Choroid plexus epithelial cell (primary cell): ENCODE results near the gene KRTAP1-3.
"Not testable (repeated sequence)": the region's sequence is repeated elsewhere in the genome, so short reads cannot be mapped to it uniquely, and the experiment has no call there.

Experiments used
- DNase-seq: peaks from one replicate; pipeline ENCODE4 v3.0.0-alpha.2; 2010; ENCODE audit warnings: low read depth
- H3K4me3 ChIP-seq: 2 replicates; pipeline ENCODE4 v1.5.1; 2011; ENCODE audit warnings: low read depth, mild to moderate bottlenecking, control low read depth, low read length, moderate library complexity
- CTCF ChIP-seq: conservative IDR thresholded peaks from 2 replicates; pipeline ENCODE4 v1.5.1; 2011; ENCODE audit warnings: low read depth, mild to moderate bottlenecking, control low read depth, inconsistent platforms, low read length, moderate library complexity

The KRTAP1-3 gene

DNA sequence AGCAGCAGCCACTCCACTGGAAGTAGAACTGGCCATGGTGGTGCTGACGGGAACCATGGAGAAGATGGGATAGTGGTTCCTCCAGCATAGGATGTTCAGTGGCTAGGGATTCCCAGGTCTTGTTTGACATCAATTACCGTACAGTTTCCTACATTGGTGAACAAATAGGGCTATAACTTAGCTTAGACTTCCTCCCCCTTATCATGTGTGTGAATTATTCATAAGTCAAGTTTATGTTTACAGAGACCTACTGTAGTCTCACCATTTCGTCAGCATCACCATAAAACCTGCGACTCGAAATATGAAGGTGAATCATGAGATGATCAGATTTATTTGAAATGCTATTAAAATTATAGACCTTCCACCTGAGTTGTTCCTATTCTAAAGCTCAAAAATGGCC, 24.1 kb upstream of the KRTAP1-3 start:
- no peak for DNase-seq
- no peak for TF ChIP-seq CTCF
- H3K4me3 ChIP-seq = no peak overlapping the region

DNA sequence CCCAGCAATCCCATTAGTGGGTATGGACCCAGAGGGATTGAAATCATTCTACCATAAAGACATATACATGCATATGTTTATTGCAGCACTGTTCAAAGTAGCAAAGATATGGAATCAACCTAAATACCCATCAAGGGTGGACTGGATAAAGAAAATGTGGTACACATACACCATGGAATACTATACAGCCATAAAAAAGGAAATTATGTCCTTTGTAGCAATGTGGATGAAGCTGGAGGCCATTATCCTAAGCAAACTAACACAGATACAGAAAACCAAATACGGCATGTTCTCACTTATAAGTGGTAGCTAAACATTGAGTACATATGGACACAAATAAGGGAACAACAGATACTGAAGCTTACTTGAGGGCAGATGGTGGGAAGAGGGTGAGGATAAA, 22.9 kb upstream of the KRTAP1-3 start:
- TF ChIP-seq CTCF = no peak
- no peak for DNase-seq
- H3K4me3 ChIP-seq = no peak overlapping the region

DNA sequence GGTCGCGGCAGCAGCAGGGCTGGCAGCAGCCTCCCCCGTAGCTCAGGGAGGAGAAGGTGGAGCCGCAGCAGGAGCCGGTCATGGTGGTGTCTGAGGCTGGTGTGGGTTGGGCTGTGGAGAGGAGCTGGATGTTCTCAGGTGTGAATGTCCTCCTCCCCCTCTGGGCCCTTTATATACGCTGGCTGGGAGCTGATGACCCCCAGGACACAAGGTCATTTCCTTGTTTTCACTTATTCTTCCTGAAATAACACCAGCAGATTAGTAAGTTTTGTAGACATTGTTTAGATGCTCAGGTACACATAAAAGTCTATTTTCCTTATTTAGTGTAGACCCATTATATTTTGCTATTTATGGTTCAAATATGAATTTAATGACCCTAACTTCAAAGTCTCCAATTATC, 20.5 kb upstream of the KRTAP1-3 start, which contains the start of gene KRTAP2-2:
Gene KRTAP2-2 (minus strand): TSS at position 101 of the 400 bp plus-strand sequence. CDS start 19 bp downstream, at position 82.
- not testable (repeated sequence) for DNase-seq, H3K4me3 ChIP-seq

DNA sequence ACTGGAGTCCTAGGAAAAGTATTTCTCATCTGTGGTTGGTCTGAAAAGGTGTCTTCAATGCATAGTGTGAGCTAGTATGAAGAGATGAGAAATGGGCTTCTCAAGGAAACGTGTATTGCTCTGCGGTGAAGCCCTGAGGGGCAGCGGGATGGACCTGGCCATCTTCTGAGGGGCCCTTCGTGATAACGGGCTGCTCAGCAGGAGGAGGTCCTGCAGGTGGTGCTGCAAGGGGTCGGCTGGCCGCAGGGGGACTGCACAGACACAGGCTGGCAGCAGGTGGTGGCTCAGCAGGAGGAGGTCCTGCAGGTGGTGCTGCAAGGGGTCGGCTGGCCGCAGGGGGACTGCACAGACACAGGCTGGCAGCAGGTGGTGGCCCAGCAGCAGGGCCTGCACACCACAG, 19.9 kb upstream of the KRTAP1-3 start:
- not testable (repeated sequence) for DNase-seq, H3K4me3 ChIP-seq

DNA sequence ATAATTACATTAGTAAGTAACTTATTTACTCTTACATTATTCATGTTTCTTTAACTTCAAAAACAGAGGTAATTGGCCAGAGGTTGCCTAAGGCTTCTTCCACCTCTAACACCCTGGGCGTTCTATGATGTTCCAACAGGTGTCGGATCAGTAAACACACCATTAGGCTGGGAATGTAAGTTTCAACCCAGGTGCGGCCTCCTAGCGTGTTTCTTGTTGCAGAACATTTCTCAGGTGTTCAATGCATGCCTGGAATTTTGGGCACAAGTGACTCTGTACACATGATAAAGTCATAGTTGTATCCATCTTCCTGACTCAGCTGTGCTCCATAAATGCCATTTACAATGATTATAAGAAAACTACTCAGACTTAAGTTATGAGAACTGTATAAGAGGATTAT, 19.4 kb upstream of the KRTAP1-3 start:
- no peak for TF ChIP-seq CTCF
- DNase-seq = no peak
- no peak overlapping the region for H3K4me3 ChIP-seq

GRCh38 chr17:41052566-41052965, 17.9 kb upstream of the KRTAP1-3 start:
- TF ChIP-seq CTCF = no peak
- DNase-seq = no peak
- no peak overlapping the region for H3K4me3 ChIP-seq

GRCh38 chr17:41049110-41049509, 14.4 kb upstream of the KRTAP1-3 start:
- H3K4me3 ChIP-seq = no peak overlapping the region
- DNase-seq = peak; percentile 69
- no peak for TF ChIP-seq CTCF

DNA sequence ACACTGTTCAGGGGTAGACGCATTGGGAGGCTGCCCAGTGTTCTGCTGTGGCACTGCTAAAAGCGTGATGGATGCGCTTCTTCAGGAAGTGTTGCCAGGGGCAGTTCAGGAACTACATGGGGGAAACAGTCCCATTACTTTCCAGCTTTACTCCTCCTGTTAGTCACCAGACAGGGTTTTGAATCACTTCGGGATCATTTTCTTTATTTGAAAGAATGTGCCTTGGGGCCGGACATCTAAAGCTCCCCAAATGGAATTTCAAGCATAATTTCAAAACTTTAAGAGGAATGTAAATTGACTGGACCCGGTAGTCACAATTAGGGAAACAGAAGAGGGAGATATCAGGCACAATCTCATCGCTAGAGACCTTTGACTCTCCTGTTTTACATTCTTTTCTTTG, 13.8 kb upstream of the KRTAP1-3 start:
- TF ChIP-seq CTCF = no peak
- no peak overlapping the region for H3K4me3 ChIP-seq
- peak; percentile 25 for DNase-seq

GRCh38 chr17:41046735-41047465, 12.2 kb upstream of the KRTAP1-3 start, which contains the start of gene KRTAP2-1:
Gene KRTAP2-1, minus strand, starts transcription at chr17:41047316. Its CDS starts 49 bp downstream, at chr17:41047267.
- DNase-seq, H3K4me3 ChIP-seq: not testable (repeated sequence)
